ENCODE data around the gene ZNF324. TPM values are rescaled to one million over a fixed set of nuclear protein-coding genes. Genes with fewer than 3 reads are reported as not detected.

Gene ZNF324
- total RNA-seq = 17.6 and 20.6 TPM in 2 replicates

GRCh38 chr19:58466760-58467589 is at the start of gene ZNF324:
Gene ZNF324 (plus strand): TSS chr19:58467080. CDS start chr19:58469186, 2,106 bp downstream.

GRCh38 chr19:58439576-58440554 is 27.0 kb upstream of the ZNF324 start, which contains the start of gene ZNF132:
Gene ZNF132 (minus strand): TSS chr19:58440153. CDS start chr19:58439821, 332 bp downstream.

GRCh38 chr19:58451358-58452101 is 15.3 kb upstream of the ZNF324 start, which contains the start of gene ZNF324B:
Gene ZNF324B (plus strand): TSS chr19:58451622. CDS start chr19:58453702, 2,080 bp downstream.

GRCh38 chr19:58475714-58476497 is 9.0 kb downstream of the ZNF324 start, which contains the start of gene ZNF446:
Gene ZNF446 (plus strand): TSS chr19:58476352. CDS start chr19:58477219, 867 bp downstream.

GRCh38 chr19:58511353-58512208 is 44.7 kb downstream of the ZNF324 start, which contains the start of gene SLC27A5:
Gene SLC27A5 (minus strand): TSS chr19:58511992. CDS start chr19:58511955, 37 bp downstream.

GRCh38 chr19:58519355-58520256 is 52.7 kb downstream of the ZNF324 start, which contains the start of gene ZBTB45:
Gene ZBTB45 (minus strand): TSS chr19:58519810. CDS start chr19:58517673, 2,137 bp downstream.

Small RNA genes lying within 50 kb of the gene (small RNA-seq; reads per million reads assigned to genes)
- gene RN7SL693P (not detected), gene RNU6-1337P (not detected)

Other genes starting within 250 kb of the ZNF324 start
- gene ZNF544, start 238.2 kb upstream of the ZNF324 start, total RNA-seq = 50.3 and 53.6 TPM in 2 replicates
- gene ZNF8, start 188.1 kb upstream of the ZNF324 start, total RNA-seq = 8.2 and 8.5 TPM in 2 replicates
- 21.6 and 25.9 TPM in 2 replicates for gene ERVK3-1, start 161.7 kb upstream of the ZNF324 start, total RNA-seq
- 3.9 and 4.6 TPM in 2 replicates for gene ZSCAN22, start 140.1 kb upstream of the ZNF324 start, total RNA-seq
- gene A1BG, start 113.6 kb upstream of the ZNF324 start, total RNA-seq = 0.33 and 4.0 TPM in 2 replicates
- gene ZNF497, start 104.3 kb upstream of the ZNF324 start, total RNA-seq = 0.76 and 0.98 TPM in 2 replicates
- 2.3 and 2.5 TPM in 2 replicates for gene ZNF837, start 86.0 kb upstream of the ZNF324 start, total RNA-seq
- gene RPS5, start 79.8 kb upstream of the ZNF324 start, total RNA-seq = 1,488 and 1,703 TPM in 2 replicates
- gene RNF225, start 71.4 kb upstream of the ZNF324 start, total RNA-seq = 0.33 and 0.67 TPM in 2 replicates
- gene ZNF584, start 58.4 kb upstream of the ZNF324 start, total RNA-seq = 10.2 and 11.1 TPM in 2 replicates
- 7.3 and 7.5 TPM in 2 replicates for gene ZNF132, start 26.9 kb upstream of the ZNF324 start, total RNA-seq
- 8.5 and 12.2 TPM in 2 replicates for gene ZNF324B, start 15.5 kb upstream of the ZNF324 start, total RNA-seq
- gene ZNF446, start 9.3 kb downstream of the ZNF324 start, total RNA-seq = 8.6 and 10.1 TPM in 2 replicates
- gene SLC27A5, start 44.9 kb downstream of the ZNF324 start, total RNA-seq = 5.2 and 6.5 TPM in 2 replicates
- gene ZBTB45, start 52.7 kb downstream of the ZNF324 start, total RNA-seq = 9.6 and 12.4 TPM in 2 replicates
- gene TRIM28, start 77.0 kb downstream of the ZNF324 start, total RNA-seq = 350 and 379 TPM in 2 replicates
- 74.3 and 84.6 TPM in 2 replicates for gene CHMP2A, start 88.0 kb downstream of the ZNF324 start, total RNA-seq
- gene UBE2M, start 91.5 kb downstream of the ZNF324 start, total RNA-seq = 93.2 and 104 TPM in 2 replicates
- gene MZF1, start 106.3 kb downstream of the ZNF324 start, total RNA-seq = 17.4 and 19.6 TPM in 2 replicates

Measured in vein endothelial cell (primary cell).